ENCODE results near the gene HPSE2.

Gene HPSE2

GRCh38 chr10:98586096-98586495 lies 649.6 kb downstream of the HPSE2 start:
- TF ChIP-seq POLR2AphosphoS5 (IDR thresholded peaks at IDR 0.05; ENCODE audit: low read depth, low read length) (no peak), TAF1 (IDR thresholded peaks at IDR 0.05; ENCODE audit: borderline replicate concordance, insufficient read depth, low read length) (no peak), FOXP2 (optimal IDR thresholded peaks at IDR 0.05; ENCODE audit: borderline replicate concordance, extremely low read depth, extremely low read length, insufficient read depth) (no peak), SIN3A (IDR thresholded peaks at IDR 0.05; ENCODE audit: borderline replicate concordance, insufficient read depth, low read length) (no peak)
- TF ChIP-seq, protein P1, sequence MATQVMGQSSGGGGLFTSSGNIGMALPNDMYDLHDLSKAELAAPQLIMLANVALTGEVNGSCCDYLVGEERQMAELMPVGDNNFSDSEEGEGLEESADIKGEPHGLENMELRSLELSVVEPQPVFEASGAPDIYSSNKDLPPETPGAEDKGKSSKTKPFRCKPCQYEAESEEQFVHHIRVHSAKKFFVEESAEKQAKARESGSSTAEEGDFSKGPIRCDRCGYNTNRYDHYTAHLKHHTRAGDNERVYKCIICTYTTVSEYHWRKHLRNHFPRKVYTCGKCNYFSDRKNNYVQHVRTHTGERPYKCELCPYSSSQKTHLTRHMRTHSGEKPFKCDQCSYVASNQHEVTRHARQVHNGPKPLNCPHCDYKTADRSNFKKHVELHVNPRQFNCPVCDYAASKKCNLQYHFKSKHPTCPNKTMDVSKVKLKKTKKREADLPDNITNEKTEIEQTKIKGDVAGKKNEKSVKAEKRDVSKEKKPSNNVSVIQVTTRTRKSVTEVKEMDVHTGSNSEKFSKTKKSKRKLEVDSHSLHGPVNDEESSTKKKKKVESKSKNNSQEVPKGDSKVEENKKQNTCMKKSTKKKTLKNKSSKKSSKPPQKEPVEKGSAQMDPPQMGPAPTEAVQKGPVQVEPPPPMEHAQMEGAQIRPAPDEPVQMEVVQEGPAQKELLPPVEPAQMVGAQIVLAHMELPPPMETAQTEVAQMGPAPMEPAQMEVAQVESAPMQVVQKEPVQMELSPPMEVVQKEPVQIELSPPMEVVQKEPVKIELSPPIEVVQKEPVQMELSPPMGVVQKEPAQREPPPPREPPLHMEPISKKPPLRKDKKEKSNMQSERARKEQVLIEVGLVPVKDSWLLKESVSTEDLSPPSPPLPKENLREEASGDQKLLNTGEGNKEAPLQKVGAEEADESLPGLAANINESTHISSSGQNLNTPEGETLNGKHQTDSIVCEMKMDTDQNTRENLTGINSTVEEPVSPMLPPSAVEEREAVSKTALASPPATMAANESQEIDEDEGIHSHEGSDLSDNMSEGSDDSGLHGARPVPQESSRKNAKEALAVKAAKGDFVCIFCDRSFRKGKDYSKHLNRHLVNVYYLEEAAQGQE (IDR thresholded peaks at IDR 0.05; ENCODE audit: insufficient read depth in 1 of 2, low read depth in 2 of 2, low read length in 2 of 2) = no peak

- TF ChIP-seq FOXP2 (optimal IDR thresholded peaks at IDR 0.05; ENCODE audit: borderline replicate concordance, extremely low read depth, extremely low read length, insufficient read depth) = no peak
- no peak for TF ChIP-seq TAF1 (IDR thresholded peaks at IDR 0.05; ENCODE audit: borderline replicate concordance, insufficient read depth, low read length)
- no peak for TF ChIP-seq POLR2AphosphoS5 (IDR thresholded peaks at IDR 0.05; ENCODE audit: low read depth, low read length)
- TF ChIP-seq, protein P1 (IDR thresholded peaks at IDR 0.05; ENCODE audit: insufficient read depth in 1 of 2, low read depth in 2 of 2, low read length in 2 of 2) = no peak
- no peak for TF ChIP-seq SIN3A (IDR thresholded peaks at IDR 0.05; ENCODE audit: borderline replicate concordance, insufficient read depth, low read length)
Observed at GRCh38 chr10:98582363-98582762, 653.3 kb downstream of the HPSE2 start.

DNA sequence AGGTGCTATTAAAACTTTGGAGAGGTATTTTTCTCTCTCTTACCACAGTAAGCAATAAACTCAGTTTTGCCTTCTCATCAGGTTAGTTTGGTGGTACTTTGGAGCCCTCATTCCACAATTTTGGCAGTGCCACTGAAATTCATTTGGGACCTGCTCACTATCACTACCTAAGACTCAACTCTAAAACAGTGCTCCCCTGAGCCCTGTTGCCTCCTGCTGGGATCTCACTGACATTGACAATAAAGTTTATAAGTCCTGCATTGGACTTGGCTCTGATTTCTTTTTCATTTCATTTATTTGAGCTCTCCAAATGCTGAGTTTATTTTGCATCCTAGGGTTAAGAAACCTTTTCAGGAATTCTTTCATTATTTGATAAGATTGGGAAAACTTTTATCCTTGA lies 658.1 kb downstream of the HPSE2 start:
- TF ChIP-seq TAF1 (IDR thresholded peaks at IDR 0.05; ENCODE audit: borderline replicate concordance, insufficient read depth, low read length) (no peak), SIN3A (IDR thresholded peaks at IDR 0.05; ENCODE audit: borderline replicate concordance, insufficient read depth, low read length) (no peak), POLR2AphosphoS5 (IDR thresholded peaks at IDR 0.05; ENCODE audit: low read depth, low read length) (no peak), FOXP2 (optimal IDR thresholded peaks at IDR 0.05; ENCODE audit: borderline replicate concordance, extremely low read depth, extremely low read length, insufficient read depth) (no peak)
- TF ChIP-seq, protein P1 (IDR thresholded peaks at IDR 0.05; ENCODE audit: insufficient read depth in 1 of 2, low read depth in 2 of 2, low read length in 2 of 2) = no peak

DNA sequence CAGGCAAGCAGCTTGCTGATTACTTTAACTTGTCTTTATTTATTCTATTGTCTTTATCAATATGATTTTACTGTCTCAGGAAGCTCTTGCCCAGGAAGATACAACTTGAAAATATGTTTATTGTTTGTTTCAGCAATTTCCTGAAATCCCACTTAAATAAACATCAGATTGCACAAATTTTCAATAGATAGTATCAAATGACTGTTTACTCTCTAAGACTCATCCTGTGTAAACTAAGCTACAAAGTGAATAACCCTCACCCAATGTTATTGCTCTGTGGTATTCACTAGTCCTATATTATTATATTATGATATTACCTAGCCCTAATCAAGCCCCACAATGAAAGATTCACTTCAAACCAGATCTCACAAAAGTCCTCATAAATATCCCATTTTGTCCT lies 658.5 kb downstream of the HPSE2 start:
- TF ChIP-seq TAF1 (IDR thresholded peaks at IDR 0.05; ENCODE audit: borderline replicate concordance, insufficient read depth, low read length) (no peak), POLR2AphosphoS5 (IDR thresholded peaks at IDR 0.05; ENCODE audit: low read depth, low read length) (no peak), FOXP2 (optimal IDR thresholded peaks at IDR 0.05; ENCODE audit: borderline replicate concordance, extremely low read depth, extremely low read length, insufficient read depth) (no peak), SIN3A (IDR thresholded peaks at IDR 0.05; ENCODE audit: borderline replicate concordance, insufficient read depth, low read length) (no peak)
- TF ChIP-seq, protein P1 (IDR thresholded peaks at IDR 0.05; ENCODE audit: insufficient read depth in 1 of 2, low read depth in 2 of 2, low read length in 2 of 2) = no peak

- TF ChIP-seq, protein P1 (IDR thresholded peaks at IDR 0.05; ENCODE audit: insufficient read depth in 1 of 2, low read depth in 2 of 2, low read length in 2 of 2) = no peak
- no peak for TF ChIP-seq SIN3A (IDR thresholded peaks at IDR 0.05; ENCODE audit: borderline replicate concordance, insufficient read depth, low read length)
- no peak for TF ChIP-seq FOXP2 (optimal IDR thresholded peaks at IDR 0.05; ENCODE audit: borderline replicate concordance, extremely low read depth, extremely low read length, insufficient read depth)
- TF ChIP-seq POLR2AphosphoS5 (IDR thresholded peaks at IDR 0.05; ENCODE audit: low read depth, low read length) = no peak
- no peak for TF ChIP-seq TAF1 (IDR thresholded peaks at IDR 0.05; ENCODE audit: borderline replicate concordance, insufficient read depth, low read length)
Observed at GRCh38 chr10:98576096-98576495, 659.6 kb downstream of the HPSE2 start.

Data from PFSK-1 (cell line).